Mucosa of stomach (tissue), 1 donor: ENCODE data around the gene NLK.

ENCODE experiments used
- H3K27me3 ChIP-seq: one replicate; pipeline ENCODE4 v1.7.0; 2013; ENCODE audit warnings: mild to moderate bottlenecking, low read length; ENCODE audit not compliant: control insufficient read depth, insufficient read depth
- H3K36me3 ChIP-seq: one replicate; pipeline ENCODE4 v1.7.0; 2013; ENCODE audit warnings: low read length; ENCODE audit not compliant: control insufficient read depth, insufficient read depth
- H3K4me1 ChIP-seq: one replicate; pipeline ENCODE4 v1.7.0; 2013; ENCODE audit warnings: mild to moderate bottlenecking, low read length; ENCODE audit not compliant: control insufficient read depth, insufficient read depth
- H3K4me3 ChIP-seq: one replicate; pipeline ENCODE4 v1.7.0; 2013; ENCODE audit warnings: low read length
- H3K9ac ChIP-seq: one replicate; pipeline ENCODE4 v1.7.0; 2013; ENCODE audit warnings: mild to moderate bottlenecking, low read length, moderate library complexity
- H3K9me3 ChIP-seq: one replicate; pipeline ENCODE4 v1.7.0; 2013; ENCODE audit warnings: mild to moderate bottlenecking, low read length, moderate library complexity; ENCODE audit not compliant: control insufficient read depth
- donor health status: Pancreatic carcinoma.

Gene NLK

DNA sequence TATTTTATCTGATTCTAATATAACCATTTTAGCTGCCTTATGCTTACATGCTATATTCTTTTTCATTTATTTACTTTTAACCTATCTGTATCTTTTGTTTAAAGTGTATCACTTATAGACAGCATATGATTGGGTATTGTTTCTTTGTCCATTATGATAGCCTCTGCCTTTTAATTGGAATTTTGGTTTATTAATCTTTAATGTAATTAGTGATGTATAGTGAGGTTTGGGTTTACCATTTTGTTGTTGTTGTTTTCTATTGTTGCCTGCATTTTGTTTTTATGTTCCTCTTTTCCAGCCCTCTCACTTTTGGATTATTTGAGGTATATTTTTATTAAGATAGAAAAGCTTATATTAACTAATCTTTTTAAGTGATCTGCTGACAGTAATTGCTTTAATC, 59.4 kb downstream of the NLK start:
- H3K9ac ChIP-seq, result no peak overlapping the region

DNA sequence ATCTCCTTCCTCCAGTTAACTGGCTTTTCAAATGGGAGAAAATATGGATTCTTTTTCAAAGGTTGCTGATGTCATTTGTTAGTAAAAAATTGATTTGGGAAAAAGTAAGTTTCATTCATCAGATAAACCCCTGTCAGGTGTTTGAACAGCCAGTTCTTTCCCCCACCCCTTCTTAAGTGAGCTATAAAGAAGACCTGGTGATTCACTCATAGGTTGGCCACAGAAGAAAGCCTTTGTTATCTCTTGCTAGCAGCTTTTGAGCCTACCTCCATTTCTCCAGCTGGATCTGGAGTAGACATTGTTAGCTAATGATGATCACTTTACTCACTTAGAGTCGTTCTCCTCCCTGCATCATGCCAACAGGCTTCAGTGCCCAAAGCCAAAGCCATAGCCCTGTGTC, 63.0 kb downstream of the NLK start:
- Histone ChIP-seq H3K9ac (no peak overlapping the region), H3K4me3 (no peak overlapping the region), H3K27me3 (no peaks in the 10 kb centered on the region), H3K9me3 (no peaks in the 10 kb centered on the region), H3K4me1 (no peaks in the 10 kb centered on the region), H3K36me3 (no peaks in the 10 kb centered on the region)

More for the DNA sequence above, 59.4 kb downstream of the NLK start:
- Histone ChIP-seq H3K27me3 (no peaks in the 10 kb centered on the region), H3K36me3 (no peaks in the 10 kb centered on the region), H3K4me3 (no peak overlapping the region), H3K4me1 (no peaks in the 10 kb centered on the region), H3K9me3 (no peaks in the 10 kb centered on the region)

DNA sequence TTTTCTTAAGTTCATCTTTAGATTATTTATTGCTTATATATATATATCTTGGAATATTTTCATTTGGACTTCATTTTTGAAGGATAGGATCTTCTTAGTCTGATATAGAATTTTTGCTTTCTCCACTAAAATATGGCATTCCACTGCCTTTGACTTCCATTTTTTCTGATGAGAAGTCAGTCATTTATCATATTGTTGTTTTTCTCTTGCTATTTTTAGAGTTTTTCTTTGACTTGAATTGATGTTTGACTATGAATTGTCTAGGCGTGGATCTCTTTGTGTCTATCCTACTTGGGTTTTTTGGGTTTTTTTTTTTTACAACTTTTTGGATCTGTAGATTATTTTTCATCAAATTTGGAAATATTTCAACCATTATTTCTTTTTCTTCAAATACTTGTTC, 67.7 kb downstream of the NLK start:
- Histone ChIP-seq H3K4me3 (no peak overlapping the region), H3K4me1 (peaks cover 11% of the 10 kb centered on the region), H3K36me3 (no peaks in the 10 kb centered on the region), H3K9ac (no peak overlapping the region), H3K9me3 (no peaks in the 10 kb centered on the region), H3K27me3 (no peaks in the 10 kb centered on the region)

DNA sequence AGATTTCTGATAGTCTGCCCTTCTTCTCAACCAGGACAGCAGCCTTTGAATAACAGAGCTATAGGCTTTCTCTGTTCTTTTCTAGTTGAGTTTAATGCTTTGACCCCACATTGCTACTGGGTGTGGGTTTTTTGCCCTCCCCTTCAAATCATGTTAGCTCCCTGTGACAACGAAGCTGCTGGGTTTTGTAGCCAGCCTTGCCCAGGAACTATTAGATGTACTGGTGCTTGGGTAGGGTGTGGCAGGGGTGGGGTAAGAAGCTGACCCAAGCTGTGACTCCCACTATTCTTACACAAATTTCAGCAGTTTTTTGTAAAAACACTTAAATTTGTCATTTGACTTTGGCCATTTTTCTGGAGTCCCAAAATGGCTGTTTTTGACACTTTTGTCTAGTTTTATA, 69.7 kb downstream of the NLK start:
- H3K36me3 ChIP-seq, result no peaks in the 10 kb centered on the region
- H3K9me3 ChIP-seq, result no peaks in the 10 kb centered on the region
- H3K4me3 ChIP-seq, result no peak overlapping the region
- no peaks in the 10 kb centered on the region for H3K27me3 ChIP-seq
- H3K9ac ChIP-seq, result no peak overlapping the region
- peaks cover 14% of the 10 kb centered on the region for H3K4me1 ChIP-seq

DNA sequence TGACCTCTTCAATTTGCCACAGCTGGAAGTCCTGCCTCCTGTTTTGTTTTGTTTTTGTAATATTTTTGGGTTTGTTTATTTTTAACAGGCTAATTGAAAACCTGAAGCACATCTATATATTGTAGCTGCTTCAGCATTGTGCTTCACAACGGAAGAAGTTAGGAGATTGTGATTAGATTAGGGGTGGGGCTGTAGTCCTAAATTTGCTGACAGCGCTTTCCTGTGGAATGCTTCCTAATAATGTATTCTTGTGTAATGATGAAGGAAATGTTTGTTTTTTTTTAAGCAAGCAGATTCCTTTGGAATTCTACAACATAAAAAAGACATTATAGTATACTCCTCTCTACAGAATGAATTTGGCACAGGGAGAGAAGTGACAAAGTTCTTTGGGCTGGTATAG, 70.1 kb downstream of the NLK start:
- no peaks in the 10 kb centered on the region for H3K9me3 ChIP-seq
- H3K4me1 ChIP-seq, result peaks cover 16% of the 10 kb centered on the region
- no peak overlapping the region for H3K4me3 ChIP-seq
- no peaks in the 10 kb centered on the region for H3K27me3 ChIP-seq
- no peak overlapping the region for H3K9ac ChIP-seq
- no peaks in the 10 kb centered on the region for H3K36me3 ChIP-seq

DNA sequence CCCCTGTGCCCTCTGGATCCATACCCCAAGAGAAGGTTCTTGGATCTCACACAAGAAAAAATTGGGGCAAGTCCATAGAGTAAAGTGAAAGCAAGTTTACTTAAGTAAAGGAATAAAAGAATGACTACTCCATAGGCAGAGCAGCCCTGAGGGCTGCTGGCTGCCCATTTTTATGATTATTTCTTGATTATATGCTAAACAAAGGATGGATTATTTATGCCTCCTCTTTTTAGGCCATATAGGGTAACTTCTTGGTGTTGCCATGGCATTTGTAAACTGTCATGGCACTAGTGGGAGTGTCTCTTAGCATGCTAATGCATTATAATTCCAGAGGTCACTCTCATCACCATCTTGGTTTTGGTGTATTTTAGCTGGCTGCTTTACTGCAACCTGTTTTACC, 70.8 kb downstream of the NLK start:
- Histone ChIP-seq H3K4me1 (peaks cover 16% of the 10 kb centered on the region), H3K36me3 (no peaks in the 10 kb centered on the region), H3K9ac (no peak overlapping the region), H3K9me3 (no peaks in the 10 kb centered on the region), H3K27me3 (no peaks in the 10 kb centered on the region), H3K4me3 (no peak overlapping the region)

DNA sequence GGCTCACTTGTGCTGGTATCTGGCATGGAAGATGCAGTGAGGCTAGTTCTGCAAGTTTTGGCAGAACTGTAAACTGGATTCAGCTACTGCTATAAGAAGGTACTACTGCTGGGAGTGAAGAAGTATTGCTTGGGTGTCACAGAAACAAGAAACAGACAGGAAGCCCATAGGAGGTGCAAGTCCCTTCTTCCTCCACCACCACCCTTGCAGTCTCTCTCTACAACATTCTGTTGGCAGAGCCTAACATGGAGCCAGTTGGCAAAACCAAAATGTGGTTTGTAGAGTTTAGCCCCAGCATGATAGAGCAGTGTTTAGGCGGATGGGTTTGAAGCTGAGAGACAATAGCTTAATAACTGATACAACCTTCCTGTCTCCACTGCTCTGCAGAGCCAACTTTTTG, 72.6 kb downstream of the NLK start:
- Histone ChIP-seq H3K36me3 (no peaks in the 10 kb centered on the region), H3K4me1 (peaks cover 16% of the 10 kb centered on the region), H3K4me3 (no peak overlapping the region), H3K9me3 (no peaks in the 10 kb centered on the region), H3K9ac (no peak overlapping the region), H3K27me3 (no peaks in the 10 kb centered on the region)

DNA sequence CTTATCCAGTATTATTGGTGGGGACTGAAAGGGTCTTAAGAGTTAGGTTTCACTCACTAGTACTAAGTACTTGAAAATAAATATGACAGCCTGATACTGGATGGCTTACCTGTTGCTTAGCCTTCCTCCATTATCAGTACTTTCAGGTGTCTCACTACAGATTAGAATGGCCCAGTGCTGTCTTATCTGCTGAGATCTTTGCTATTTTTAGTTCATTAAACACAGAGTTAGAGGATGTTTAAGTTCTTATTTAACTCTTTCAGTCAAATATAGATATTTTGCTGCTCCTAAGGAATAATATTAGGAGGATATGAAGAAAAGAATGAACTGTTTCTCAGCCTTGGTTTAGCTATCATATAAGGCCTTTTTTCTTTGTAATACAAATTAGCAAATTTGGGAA, 74.8 kb downstream of the NLK start:
- Histone ChIP-seq H3K4me1 (peaks cover 10% of the 10 kb centered on the region), H3K9me3 (no peaks in the 10 kb centered on the region), H3K4me3 (no peak overlapping the region)

DNA sequence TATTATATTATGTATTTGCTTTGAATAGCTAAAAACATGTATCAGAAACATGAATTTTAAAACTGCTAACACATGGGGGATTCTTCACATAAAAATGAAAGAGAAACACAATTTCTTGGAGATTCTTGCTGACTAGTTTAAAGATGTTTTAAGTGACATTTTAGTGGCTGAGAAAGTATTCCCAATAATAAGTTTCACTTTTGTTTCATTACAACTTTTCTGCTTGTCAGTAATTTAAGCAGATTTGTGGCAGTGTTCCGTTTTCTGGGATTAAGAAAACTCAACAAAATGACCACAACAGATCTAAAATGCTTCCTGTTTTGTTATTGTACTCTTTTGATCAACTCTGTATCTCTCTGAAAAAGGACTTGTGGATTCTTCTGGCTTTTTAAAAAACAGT, 75.9 kb downstream of the NLK start:
- no peak overlapping the region for H3K9ac ChIP-seq
- H3K4me3 ChIP-seq, result no peak overlapping the region
- no peaks in the 10 kb centered on the region for H3K27me3 ChIP-seq
- H3K4me1 ChIP-seq, result peaks cover 5% of the 10 kb centered on the region
- no peaks in the 10 kb centered on the region for H3K36me3 ChIP-seq
- H3K9me3 ChIP-seq, result no peaks in the 10 kb centered on the region

More for the DNA sequence above, 74.8 kb downstream of the NLK start:
- Histone ChIP-seq H3K27me3 (no peaks in the 10 kb centered on the region), H3K36me3 (no peaks in the 10 kb centered on the region), H3K9ac (no peak overlapping the region)

DNA sequence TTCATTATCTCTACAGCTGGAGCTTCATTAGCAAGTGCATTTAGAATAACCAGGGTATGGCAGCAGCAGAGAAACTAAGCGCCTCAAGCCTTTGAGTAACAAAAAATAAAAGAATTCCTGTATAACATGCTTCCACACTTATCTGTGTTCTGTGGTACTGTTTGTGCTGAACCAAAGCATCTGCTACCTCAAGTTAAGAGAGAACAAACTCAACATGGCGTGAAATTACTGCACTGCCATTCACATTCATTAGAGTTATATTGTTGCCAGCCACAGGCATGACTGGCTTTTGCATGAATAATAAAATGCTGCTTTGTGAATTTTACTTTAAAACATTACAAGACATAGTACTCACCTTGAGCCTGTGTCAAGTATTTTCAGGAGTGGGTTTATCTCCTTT, 76.6 kb downstream of the NLK start:
- peaks cover 5% of the 10 kb centered on the region for H3K4me1 ChIP-seq
- H3K9me3 ChIP-seq, result no peaks in the 10 kb centered on the region
- no peaks in the 10 kb centered on the region for H3K27me3 ChIP-seq
- no peak overlapping the region for H3K9ac ChIP-seq
- H3K36me3 ChIP-seq, result no peaks in the 10 kb centered on the region
- H3K4me3 ChIP-seq, result no peak overlapping the region

DNA sequence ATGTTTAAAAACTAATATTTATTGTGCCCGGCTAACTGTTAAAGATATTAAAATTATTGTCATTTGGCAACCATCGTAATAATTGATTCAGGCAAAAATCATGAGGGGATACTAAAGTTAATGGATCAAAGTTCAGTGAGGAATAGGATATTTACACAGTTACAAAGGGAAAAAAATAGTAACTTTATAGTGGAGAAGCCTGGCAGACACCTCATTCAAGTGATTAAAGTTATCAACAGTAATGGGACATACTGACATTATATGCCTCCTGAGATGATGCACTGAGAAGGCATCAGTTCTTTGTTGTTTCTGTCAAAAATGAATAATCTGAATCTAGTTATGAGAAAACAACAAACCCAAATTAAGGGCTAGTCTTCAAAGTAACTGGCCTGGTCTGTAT, 77.1 kb downstream of the NLK start:
- Histone ChIP-seq H3K4me1 (peaks cover 5% of the 10 kb centered on the region), H3K36me3 (no peaks in the 10 kb centered on the region), H3K9ac (no peak overlapping the region), H3K27me3 (no peaks in the 10 kb centered on the region), H3K9me3 (no peaks in the 10 kb centered on the region), H3K4me3 (no peak overlapping the region)

DNA sequence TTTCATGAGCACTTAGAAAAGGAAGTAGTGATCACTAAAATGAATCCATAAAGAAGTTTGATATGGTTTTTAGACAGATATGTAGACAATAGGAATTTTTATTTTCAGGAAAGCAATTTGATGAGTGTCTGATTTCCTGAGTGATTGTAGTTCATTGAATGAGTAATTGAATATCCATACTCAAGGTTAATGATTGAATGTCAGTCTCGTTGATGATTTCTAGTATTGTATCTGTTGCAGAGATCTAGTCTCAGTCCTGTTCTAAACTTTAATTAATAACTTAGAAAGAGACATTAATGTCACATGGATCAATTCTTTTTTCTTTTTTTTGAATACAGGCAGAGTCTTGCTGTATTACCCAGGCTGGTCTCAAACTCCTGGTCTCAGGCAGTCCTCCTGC, 78.3 kb downstream of the NLK start:
- Histone ChIP-seq H3K36me3 (no peaks in the 10 kb centered on the region), H3K4me3 (no peak overlapping the region), H3K27me3 (no peaks in the 10 kb centered on the region), H3K9me3 (no peaks in the 10 kb centered on the region), H3K9ac (no peak overlapping the region), H3K4me1 (peaks cover 5% of the 10 kb centered on the region)

DNA sequence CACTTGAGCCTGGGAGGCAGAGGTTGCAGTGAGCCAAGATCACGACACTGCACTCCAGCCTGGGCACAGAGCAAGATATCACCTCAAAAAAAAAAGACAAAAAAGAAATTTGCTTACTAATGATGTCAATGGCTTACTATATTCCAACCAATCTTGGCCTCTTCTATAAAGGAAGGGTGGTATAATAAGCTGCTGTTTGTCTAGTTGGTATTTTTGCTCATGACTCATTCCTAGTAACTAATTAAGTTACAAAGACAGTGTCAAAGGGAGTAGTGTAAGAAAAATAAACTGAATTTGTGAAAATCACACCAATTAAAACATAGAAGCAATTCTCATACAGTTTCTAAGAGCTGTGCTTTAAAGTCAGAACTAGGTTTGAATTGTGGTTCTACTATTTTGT, 82.5 kb downstream of the NLK start:
- Histone ChIP-seq H3K9ac (no peak overlapping the region), H3K36me3 (no peaks in the 10 kb centered on the region), H3K4me3 (no peak overlapping the region), H3K4me1 (no peaks in the 10 kb centered on the region), H3K27me3 (no peaks in the 10 kb centered on the region), H3K9me3 (no peaks in the 10 kb centered on the region)
